Effector CD4-positive, alpha-beta T cell (primary cell): ENCODE measurements around the gene LRMDA.

Experiments
- DNase-seq: peaks from one replicate; pipeline ENCODE4 v3.0.0-alpha.2; 2020

LRMDA gene

GRCh38 chr10:75974080-75974479, 542.7 kb downstream of the LRMDA start:
- DNase-seq: no peak

GRCh38 chr10:75976681-75977080, 545.3 kb downstream of the LRMDA start:
- DNase-seq: no peak

GRCh38 chr10:75977139-75977538, 545.7 kb downstream of the LRMDA start:
- no peak for DNase-seq

GRCh38 chr10:75978213-75978612, 546.8 kb downstream of the LRMDA start:
- no peak for DNase-seq

- DNase-seq: no peak
These were observed 549.1 kb downstream of the LRMDA start for GRCh38 chr10:75980419-75981002.

GRCh38 chr10:75982611-75983369, 551.4 kb downstream of the LRMDA start:
- DNase-seq: no peak

- DNase-seq: no peak
These were observed 552.6 kb downstream of the LRMDA start for GRCh38 chr10:75984067-75984466.

GRCh38 chr10:75987616-75988015, 556.2 kb downstream of the LRMDA start:
- DNase-seq: no peak

GRCh38 chr10:75994357-75995040, 563.1 kb downstream of the LRMDA start:
- DNase-seq: no peak

- DNase-seq: no peak
These were observed 563.6 kb downstream of the LRMDA start for GRCh38 chr10:75995041-75995430.

- DNase-seq: no peak
These were observed 564.3 kb downstream of the LRMDA start for GRCh38 chr10:75995720-75996119.

- DNase-seq: no peak
These were observed 567.6 kb downstream of the LRMDA start for GRCh38 chr10:75999001-75999400.

- DNase-seq: no peak
These were observed 568.2 kb downstream of the LRMDA start for GRCh38 chr10:75999515-76000209.

- DNase-seq: no peak
These were observed 569.1 kb downstream of the LRMDA start for GRCh38 chr10:76000550-76000949.

GRCh38 chr10:76001019-76001418, 569.6 kb downstream of the LRMDA start:
- DNase-seq: no peak

- DNase-seq: no peak
These were observed 570.0 kb downstream of the LRMDA start for GRCh38 chr10:76001461-76001860.

GRCh38 chr10:76002262-76002854, 570.9 kb downstream of the LRMDA start:
- DNase-seq: no peak

- DNase-seq: no peak
These were observed 576.3 kb downstream of the LRMDA start for GRCh38 chr10:76007667-76008181.

GRCh38 chr10:76009531-76009930, 578.1 kb downstream of the LRMDA start:
- no peak for DNase-seq

GRCh38 chr10:76010703-76011102, 579.3 kb downstream of the LRMDA start:
- no peak for DNase-seq

- DNase-seq: no peak
These were observed 581.4 kb downstream of the LRMDA start for GRCh38 chr10:76012716-76013327.

GRCh38 chr10:76015245-76015644, 583.8 kb downstream of the LRMDA start:
- DNase-seq: no peak
